IMR-90 (cell line): ENCODE measurements around the gene NFKBIB. TPM values are rescaled to one million over a fixed set of nuclear protein-coding genes. Genes with fewer than 3 reads are reported as not detected.

Source experiments
- polyA plus RNA-seq, 3 experiments: library from polyadenylated mRNA; depleted of rRNA; stranded (reverse); fragments of >200 nt; gene quantifications; 2 replicates each; pipeline ENCODE4 v1.2.3, GENCODE V29; 2012; ENCODE audit warnings: low replicate concordance in 1 of 3
- total RNA-seq: library from RNA; depleted of rRNA; stranded (reverse); fragments of >200 nt; gene quantifications from 2 replicates; pipeline ENCODE4 v1.2.3, GENCODE V29; 2012; rRNA removed

NFKBIB gene
- total and polyA plus RNA-seq, 2 of the 4 experiments (the other 2 are of a cell fraction), result 7.5 to 25.5 TPM

Other genes starting within 250 kb of the NFKBIB start
- gene CAPN12, start 155.5 kb upstream of the NFKBIB start, total RNA-seq, result 0.18 TPM in 1 of 2 replicates, not detected in the other
- 0.97 and 0.99 TPM in 2 replicates for gene CAPN12, start 155.5 kb upstream of the NFKBIB start, polyA plus RNA-seq (2012; rRNA removed)
- not detected in 2 replicates for gene LGALS7, start 126.5 kb upstream of the NFKBIB start, total RNA-seq
- gene LGALS7, start 126.5 kb upstream of the NFKBIB start, polyA plus RNA-seq (2012; rRNA removed), result not detected in 2 replicates
- gene LGALS7B, start 110.8 kb upstream of the NFKBIB start, total RNA-seq, result not detected in 2 replicates
- gene LGALS7B, start 110.8 kb upstream of the NFKBIB start, polyA plus RNA-seq (2012; rRNA removed), result not detected in 2 replicates
- not detected in 2 replicates for gene LGALS4, start 87.0 kb upstream of the NFKBIB start, total RNA-seq
- 0.10 and 0.29 TPM in 2 replicates for gene LGALS4, start 87.0 kb upstream of the NFKBIB start, polyA plus RNA-seq (2012; rRNA removed)
- 15.0 and 15.6 TPM in 2 replicates for gene ECH1, start 68.2 kb upstream of the NFKBIB start, total RNA-seq
- 62.1 and 62.3 TPM in 2 replicates for gene ECH1, start 68.2 kb upstream of the NFKBIB start, polyA plus RNA-seq (2012; rRNA removed)
- gene HNRNPL, start 50.0 kb upstream of the NFKBIB start, total RNA-seq, result 316 and 429 TPM in 2 replicates
- 277 and 280 TPM in 2 replicates for gene HNRNPL, start 50.0 kb upstream of the NFKBIB start, polyA plus RNA-seq (2012; rRNA removed)
- 0.72 and 0.83 TPM in 2 replicates for gene RINL, start 21.7 kb upstream of the NFKBIB start, total RNA-seq
- 1.2 and 1.9 TPM in 2 replicates for gene RINL, start 21.7 kb upstream of the NFKBIB start, polyA plus RNA-seq (2012; rRNA removed)
- 37.5 and 43.0 TPM in 2 replicates for gene SIRT2, start 351 bp upstream of the NFKBIB start, total RNA-seq
- gene SIRT2, start 351 bp upstream of the NFKBIB start, polyA plus RNA-seq (2012; rRNA removed), result 50.0 and 53.8 TPM in 2 replicates
- not detected in 2 replicates for gene CCER2, start 12.2 kb downstream of the NFKBIB start, total RNA-seq
- 0.19 and 0.22 TPM in 2 replicates for gene CCER2, start 12.2 kb downstream of the NFKBIB start, polyA plus RNA-seq (2012; rRNA removed)
- 8.3 and 10.8 TPM in 2 replicates for gene SARS2, start 30.8 kb downstream of the NFKBIB start, total RNA-seq
- gene SARS2, start 30.8 kb downstream of the NFKBIB start, polyA plus RNA-seq (2012; rRNA removed), result 33.4 and 40.3 TPM in 2 replicates
- gene MRPS12, start 31.0 kb downstream of the NFKBIB start, total RNA-seq, result 26.4 and 26.7 TPM in 2 replicates
- gene MRPS12, start 31.0 kb downstream of the NFKBIB start, polyA plus RNA-seq (2012; rRNA removed), result 75.4 and 97.4 TPM in 2 replicates
- gene FBXO17, start 75.8 kb downstream of the NFKBIB start, total RNA-seq, result 10.8 and 11.9 TPM in 2 replicates
- 20.7 and 22.6 TPM in 2 replicates for gene FBXO17, start 75.8 kb downstream of the NFKBIB start, polyA plus RNA-seq (2012; rRNA removed)
- gene FBXO27, start 132.6 kb downstream of the NFKBIB start, total RNA-seq, result under 0.01 and 0.18 TPM in 2 replicates
- 0.50 and 0.57 TPM in 2 replicates for gene FBXO27, start 132.6 kb downstream of the NFKBIB start, polyA plus RNA-seq (2012; rRNA removed)
- not detected in 2 replicates for gene ACP7, start 184.4 kb downstream of the NFKBIB start, total RNA-seq
- not detected in 2 replicates for gene ACP7, start 184.4 kb downstream of the NFKBIB start, polyA plus RNA-seq (2012; rRNA removed)
- 2.0 and 2.8 TPM in 2 replicates for gene PAK4, start 225.8 kb downstream of the NFKBIB start, total RNA-seq
- 27.2 and 35.5 TPM in 2 replicates for gene PAK4, start 225.8 kb downstream of the NFKBIB start, polyA plus RNA-seq (2012; rRNA removed)